Measurements from ENCODE around the gene ZNF362.
"Not testable (repeated sequence)": the region's sequence is repeated elsewhere in the genome, so short reads cannot be mapped to it uniquely, and the experiment has no call there.

ZNF362 gene

DNA sequence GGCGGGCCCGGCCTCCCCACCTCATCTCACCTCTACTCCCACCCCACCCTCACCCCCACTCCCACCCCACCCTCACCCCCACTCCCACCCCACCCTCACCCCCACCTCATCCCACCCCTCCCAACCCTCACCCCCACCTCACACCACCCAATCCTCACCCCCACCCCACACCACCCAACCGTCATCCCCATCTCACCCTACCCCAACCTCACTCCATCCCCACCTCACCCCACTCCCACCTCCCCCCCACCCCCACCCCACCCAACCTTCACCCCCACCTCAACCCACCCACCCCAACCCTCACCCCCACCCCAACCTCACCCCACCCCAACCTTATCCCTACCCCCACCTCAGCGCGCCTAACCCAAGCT, 51.2 kb downstream of the ZNF362 start:
- no peak for TF ChIP-seq ZNF274 (IDR thresholded peaks at IDR 0.05; ENCODE audit: low read depth, low read length)
- no peak overlapping the region for H3K4me3 ChIP-seq (ENCODE audit: low read length)

DNA sequence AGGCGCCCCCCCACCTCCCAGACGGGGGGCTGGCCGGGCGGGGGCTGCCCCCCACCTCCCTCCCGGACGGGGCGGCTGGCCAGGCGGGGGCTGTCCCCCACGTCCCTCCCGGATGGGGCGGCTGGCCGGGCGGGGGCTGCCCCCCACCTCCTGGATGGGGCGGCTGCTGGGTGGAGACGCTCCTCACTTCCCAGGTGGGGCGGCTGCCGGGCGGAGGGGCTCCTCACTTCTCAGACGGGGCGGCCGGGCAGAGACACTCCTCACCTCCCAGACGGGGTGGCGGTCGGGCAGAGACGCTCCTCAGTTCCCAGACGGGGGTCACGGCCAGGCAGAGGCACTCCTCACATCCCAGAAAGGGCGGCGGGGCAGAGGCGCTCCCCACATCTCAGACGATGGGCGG, 53.1 kb downstream of the ZNF362 start:
- H3K4me3 ChIP-seq (ENCODE audit: low read length), result not testable (repeated sequence)

DNA sequence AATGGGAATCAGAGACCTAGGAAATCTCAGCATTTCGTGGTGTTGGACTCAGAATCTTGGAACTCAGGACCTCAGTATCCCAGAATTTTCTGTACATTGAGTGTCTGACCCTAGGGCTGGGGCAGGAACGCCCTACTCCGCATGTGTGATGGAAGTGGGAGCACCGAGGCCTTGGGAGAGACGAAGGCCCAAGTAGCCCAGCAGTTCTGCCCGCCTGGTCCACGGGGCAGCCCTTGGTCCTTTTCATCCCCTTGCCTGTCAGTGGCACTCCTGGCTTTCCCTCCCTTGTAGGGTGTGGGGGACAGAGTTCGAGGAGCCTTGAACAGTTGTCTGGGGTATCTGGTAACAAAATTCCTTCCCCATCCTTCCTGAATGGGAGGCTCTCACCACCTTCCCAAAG, 54.4 kb downstream of the ZNF362 start:
- TF ChIP-seq ZNF274 (IDR thresholded peaks at IDR 0.05; ENCODE audit: low read depth, low read length), result no peak
- no peak overlapping the region for H3K4me3 ChIP-seq (ENCODE audit: low read length)

DNA sequence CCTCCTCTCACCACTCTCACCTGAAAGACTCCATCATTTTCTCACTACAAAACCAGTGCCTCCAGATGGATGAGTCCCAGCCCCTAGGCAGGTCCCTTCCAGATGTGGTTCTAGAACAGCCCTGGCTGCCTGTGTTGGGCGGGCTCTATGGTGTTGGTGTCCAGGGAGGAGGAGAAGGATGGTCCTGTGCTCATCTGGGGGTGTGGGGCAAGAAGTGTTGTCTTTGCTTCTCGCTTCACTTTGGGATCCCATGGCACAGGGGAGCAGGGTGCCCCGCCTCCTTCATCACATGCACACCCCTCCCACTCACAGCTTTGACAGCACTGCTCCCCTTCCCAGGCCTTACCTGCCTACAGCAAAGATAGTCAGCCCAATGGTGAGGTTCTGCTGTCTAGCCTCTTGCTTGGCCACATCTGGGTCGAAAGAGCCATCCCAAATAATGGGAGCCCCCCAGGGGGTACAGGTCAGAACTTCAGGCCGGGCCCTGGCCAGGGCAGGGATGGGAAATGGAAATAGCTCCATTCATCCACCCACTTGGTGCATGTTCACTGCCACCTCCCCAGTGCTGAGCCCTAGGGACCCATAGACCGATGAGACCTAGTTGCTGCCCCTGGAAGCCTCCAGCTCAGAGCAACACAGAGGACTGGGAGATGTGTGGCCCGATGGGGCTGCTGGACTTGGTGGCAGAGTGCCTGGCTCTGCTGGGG, 55.6 kb downstream of the ZNF362 start:
- no peak overlapping the region for H3K4me3 ChIP-seq (ENCODE audit: low read length)
- no peak for TF ChIP-seq ZNF274 (IDR thresholded peaks at IDR 0.05; ENCODE audit: low read depth, low read length)

DNA sequence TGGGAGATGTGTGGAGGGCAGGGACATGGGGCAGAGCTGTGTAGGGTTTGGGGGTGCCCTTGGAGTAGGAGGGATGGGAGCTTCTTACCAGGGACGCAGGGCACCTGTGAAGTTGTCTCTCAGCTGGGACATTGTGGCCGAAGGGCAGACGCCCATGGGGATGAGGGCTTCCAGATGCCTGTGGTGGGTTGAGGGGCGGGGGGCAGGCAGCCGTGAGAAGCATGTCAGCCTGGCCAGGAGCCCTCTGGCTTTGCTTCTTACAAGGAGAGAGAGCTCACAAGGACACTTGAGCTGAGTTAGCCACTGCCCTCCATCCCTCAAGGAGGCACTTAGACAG, 56.1 kb downstream of the ZNF362 start:
- H3K4me3 ChIP-seq (ENCODE audit: low read length), result no peak overlapping the region
- no peak for TF ChIP-seq ZNF274 (IDR thresholded peaks at IDR 0.05; ENCODE audit: low read depth, low read length)

DNA sequence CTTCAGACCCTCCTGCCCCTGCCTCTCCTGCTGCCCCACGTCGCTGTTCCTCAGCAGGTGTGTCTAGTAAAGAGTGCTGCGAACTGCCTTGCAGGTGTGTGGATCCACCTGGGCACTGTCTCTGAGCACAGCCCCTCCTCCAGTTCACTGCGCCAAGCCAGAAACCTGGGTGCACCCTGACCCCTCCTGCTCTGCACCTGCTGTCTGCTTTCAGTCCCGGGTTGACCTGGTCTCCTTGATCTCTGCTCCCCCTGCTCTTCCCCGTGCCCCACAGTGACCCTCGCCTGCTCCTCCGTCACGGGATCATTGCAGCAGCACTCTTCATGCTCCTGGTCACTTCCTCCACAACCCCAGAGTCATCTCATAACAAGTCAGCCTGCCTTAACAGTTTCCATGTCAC, 58.1 kb downstream of the ZNF362 start:
- H3K4me3 ChIP-seq (ENCODE audit: low read length), result no peak overlapping the region
- TF ChIP-seq ZNF274 (IDR thresholded peaks at IDR 0.05; ENCODE audit: low read depth, low read length), result no peak

DNA sequence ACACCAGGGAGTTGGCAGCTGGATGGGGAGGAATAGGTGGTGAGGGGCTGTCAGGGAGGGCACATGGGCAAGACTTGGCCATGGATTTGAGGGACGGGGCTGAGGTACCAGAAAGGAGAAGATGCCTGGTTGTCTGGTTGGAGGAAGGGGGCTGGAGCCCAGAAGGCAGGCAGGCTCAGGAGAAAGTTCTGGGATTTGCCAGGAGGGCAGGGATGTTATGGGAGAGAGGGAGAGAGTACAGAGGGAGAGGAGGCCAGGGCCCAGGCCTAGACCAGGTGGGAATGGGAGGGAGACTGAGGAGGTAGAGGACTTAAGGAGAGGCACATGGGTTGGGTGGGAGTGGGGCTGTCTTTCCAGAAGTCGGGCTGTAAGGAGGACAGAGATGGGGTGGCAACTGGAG, 60.3 kb downstream of the ZNF362 start:
- H3K4me3 ChIP-seq (ENCODE audit: low read length), result no peak overlapping the region
- no peak for TF ChIP-seq ZNF274 (IDR thresholded peaks at IDR 0.05; ENCODE audit: low read depth, low read length)

DNA sequence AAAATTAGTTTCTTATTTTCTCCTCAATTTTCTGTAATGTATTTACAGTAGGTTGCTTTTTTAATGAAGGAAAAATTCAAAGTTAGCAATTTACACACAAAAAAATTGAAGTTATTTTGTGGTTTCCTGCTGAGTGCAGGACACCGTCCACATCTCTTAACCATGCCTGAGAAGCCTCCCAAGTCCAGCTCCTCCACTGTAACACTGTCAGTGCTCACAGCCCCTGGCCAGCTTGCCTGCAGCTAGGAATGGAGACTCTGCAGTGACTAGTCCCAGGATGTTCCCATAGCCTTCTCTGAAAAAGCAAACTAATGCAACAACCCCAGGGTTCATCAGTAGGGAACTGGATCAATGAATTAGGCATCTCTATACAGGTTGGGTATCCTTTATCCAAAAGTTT, 61.1 kb downstream of the ZNF362 start:
- no peak for TF ChIP-seq ZNF274 (IDR thresholded peaks at IDR 0.05; ENCODE audit: low read depth, low read length)
- no peak overlapping the region for H3K4me3 ChIP-seq (ENCODE audit: low read length)

DNA sequence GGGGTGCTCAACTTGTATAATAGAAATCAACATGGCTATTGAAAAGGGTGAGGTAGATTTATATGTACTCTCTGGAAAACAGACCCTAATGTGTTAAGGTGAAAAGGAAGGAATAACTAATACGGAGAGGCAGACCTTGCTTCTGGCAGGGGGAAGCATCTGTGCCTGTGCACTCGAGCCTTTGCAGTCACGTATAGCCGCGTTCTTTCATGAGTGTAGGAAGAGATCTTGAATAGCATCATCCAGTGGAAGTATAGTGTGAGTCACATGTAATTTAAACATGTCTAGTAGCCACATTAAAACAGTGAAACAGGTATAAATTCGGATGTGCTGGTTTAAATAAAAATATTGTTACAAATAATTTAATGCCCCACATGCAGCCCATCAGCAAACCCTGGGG, 61.7 kb downstream of the ZNF362 start:
- no peak for TF ChIP-seq ZNF274 (IDR thresholded peaks at IDR 0.05; ENCODE audit: low read depth, low read length)

DNA sequence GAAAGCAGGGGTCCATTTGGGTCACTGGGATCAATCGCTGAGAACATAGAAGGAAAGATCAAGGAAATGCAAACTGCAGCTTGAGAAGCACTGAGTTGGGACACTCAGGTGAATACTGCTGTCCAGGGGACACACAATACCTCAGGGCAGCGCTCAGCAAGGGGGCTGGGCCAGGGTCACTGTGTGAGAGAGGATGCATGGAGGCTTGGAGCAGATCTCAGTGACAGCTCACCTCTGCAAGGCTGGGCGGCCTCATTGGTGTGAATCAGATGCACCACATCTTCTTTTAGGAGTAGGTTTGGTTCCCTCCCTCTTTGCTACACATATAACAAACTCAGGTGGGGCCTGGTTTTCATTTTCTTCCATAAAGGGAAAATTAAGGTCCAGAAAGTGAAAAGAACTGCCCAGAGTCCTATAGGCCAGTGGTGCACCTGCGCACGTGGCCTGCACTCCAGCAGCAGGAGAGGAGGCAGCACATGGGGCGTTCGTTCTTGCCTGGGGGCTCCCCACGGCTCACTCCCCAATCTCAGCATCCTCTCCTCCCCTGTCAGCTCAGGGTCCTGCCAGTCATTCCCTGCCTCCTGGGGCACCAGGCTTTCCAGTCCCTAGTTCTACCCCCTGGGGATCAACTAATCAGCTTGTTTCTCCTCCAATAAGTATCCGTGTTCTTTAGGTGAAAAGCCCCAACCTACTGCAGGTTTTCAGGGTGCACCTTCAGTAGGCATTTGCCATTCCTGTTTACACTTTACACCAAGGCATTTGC, 63.1 kb downstream of the ZNF362 start:
- no peak for TF ChIP-seq ZNF274 (IDR thresholded peaks at IDR 0.05; ENCODE audit: low read depth, low read length)
- H3K4me3 ChIP-seq (ENCODE audit: low read length), result no peak overlapping the region

More for the DNA sequence above, 61.7 kb downstream of the ZNF362 start:
- H3K4me3 ChIP-seq (ENCODE audit: low read length), result no peak overlapping the region

DNA sequence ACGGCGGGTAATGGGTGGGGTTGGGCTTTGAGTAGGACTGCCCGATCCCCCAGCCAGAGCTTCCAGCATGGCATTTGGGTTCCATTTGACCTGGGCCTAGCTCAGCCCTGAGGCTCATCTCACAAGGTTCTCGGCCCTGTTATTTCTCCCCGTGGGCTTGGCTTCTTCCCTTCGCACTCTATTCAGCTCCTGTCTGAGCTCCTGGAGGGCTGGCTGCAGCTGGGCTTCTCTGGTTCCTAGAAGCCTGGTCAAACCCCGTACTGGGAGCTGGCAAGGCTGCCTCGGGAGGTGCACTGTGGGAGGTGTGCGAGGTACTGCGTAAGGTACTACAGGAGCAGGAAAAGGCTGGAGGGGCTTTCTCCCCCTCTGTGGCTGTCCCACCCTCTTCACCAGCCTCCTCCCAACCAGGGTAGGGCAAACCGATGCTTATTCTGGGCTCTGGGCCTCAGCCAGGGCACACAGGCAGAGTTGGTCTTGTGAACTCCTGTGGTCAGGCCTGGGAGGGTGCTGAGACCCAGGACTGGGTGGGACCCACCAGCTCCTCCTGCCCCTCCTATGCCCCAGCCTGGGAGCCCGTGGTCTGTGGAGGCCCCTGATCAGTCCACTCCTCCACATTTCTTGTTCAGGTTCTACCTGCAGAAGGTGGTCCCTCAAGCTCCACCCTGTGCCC, 63.8 kb downstream of the ZNF362 start:
- no peak for TF ChIP-seq ZNF274 (IDR thresholded peaks at IDR 0.05; ENCODE audit: low read depth, low read length)
- H3K4me3 ChIP-seq (ENCODE audit: low read length), result no peak overlapping the region

DNA sequence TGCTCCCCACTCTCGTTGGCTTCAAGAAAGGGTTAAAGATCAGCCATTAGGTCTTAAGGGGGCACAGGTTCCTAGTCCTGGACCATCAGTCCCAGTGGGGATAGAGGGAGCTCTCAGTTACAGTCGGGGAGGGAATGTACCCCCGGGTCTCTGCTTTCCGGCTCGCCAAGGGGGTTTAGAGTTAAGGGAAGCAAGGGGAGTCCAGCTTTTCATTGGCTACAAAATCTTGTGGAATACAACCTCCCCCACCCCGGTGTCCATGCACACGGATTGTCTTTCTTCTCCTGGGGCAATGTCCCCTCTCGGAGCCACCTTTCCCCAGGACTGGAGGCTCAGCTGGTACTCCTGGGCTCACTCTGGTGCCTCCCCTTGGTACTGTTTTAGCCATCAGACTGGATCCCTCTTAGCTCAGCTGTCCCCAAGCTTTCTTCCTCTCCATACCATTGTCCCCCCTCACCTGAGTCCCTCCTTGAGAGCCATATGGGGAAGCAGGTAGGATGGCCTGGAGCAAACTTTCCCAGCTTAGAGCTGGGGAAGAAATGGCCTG, 64.4 kb downstream of the ZNF362 start, which contains the start of gene A3GALT2:
TSS of gene A3GALT2 (minus strand) at position 480 of the 547 bp plus-strand sequence. CDS start at position 480, 0 bp downstream.
- no peak for TF ChIP-seq ZNF274 (IDR thresholded peaks at IDR 0.05; ENCODE audit: low read depth, low read length)
- H3K4me3 ChIP-seq (ENCODE audit: low read length), result no peak within 1 kb of the TSS

DNA sequence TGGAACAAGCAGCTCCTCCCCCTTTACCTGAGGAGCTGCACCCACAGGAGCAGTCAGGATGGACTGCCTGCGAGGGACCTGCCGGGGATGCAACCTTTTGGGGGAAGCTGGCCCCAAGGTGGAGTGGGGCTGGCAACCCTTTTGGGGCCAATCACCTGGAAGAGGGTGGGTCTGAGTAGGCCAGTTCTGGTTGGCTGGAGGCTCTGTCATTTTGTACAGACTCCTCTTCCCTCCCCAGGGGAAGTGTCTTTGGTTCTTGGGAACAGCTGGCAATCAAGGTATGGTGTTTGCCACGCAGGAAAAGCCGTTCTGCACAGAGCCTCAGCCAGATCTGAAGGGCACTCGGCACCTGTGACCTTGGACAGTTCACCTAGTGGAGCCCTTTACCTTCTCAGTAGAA, 64.9 kb downstream of the ZNF362 start:
- TF ChIP-seq ZNF274 (IDR thresholded peaks at IDR 0.05; ENCODE audit: low read depth, low read length), result no peak
- H3K4me3 ChIP-seq (ENCODE audit: low read length), result no peak overlapping the region

DNA sequence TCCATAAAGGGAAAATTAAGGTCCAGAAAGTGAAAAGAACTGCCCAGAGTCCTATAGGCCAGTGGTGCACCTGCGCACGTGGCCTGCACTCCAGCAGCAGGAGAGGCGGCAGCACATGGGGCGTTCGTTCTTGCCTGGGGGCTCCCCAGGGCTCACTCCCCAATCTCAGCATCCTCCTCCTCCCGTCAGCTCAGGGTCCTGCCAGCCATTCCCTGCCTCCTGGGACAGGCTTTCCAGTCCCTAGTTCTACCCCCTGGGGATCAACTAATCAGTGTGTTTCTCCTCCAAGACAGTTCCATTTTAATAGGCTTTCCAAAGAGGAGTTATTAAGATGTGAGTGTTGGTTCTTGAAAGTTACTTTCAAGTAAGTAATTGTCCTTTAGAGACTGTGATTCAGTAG, 65.8 kb downstream of the ZNF362 start:
- no peak overlapping the region for H3K4me3 ChIP-seq (ENCODE audit: low read length)
- TF ChIP-seq ZNF274 (IDR thresholded peaks at IDR 0.05; ENCODE audit: low read depth, low read length), result no peak

Data from GM08714 (cell line).